ENCODE data around the gene SCUBE1.

SCUBE1 gene

GRCh38 chr22:43390872-43391271, 47.7 kb upstream of the SCUBE1 start:
- TF ChIP-seq ZFP3 (CRISPR knock-in tag; IDR thresholded peaks at IDR 0.05) (no peak), ESRRG (CRISPR knock-in tag; IDR thresholded peaks at IDR 0.05) (no peak), ARNTL (CRISPR knock-in tag; IDR thresholded peaks at IDR 0.05; ENCODE audit: borderline replicate concordance, low read depth) (no peak), PATZ1 (CRISPR knock-in tag; IDR thresholded peaks at IDR 0.05; ENCODE audit: borderline replicate concordance) (no peak), ZNF565 (CRISPR knock-in tag; conservative IDR thresholded peaks at IDR 0.05; ENCODE audit: low read depth) (no peak), OSR1 (CRISPR knock-in tag; IDR thresholded peaks at IDR 0.05) (no peak), TSHZ2 (CRISPR knock-in tag; IDR thresholded peaks at IDR 0.05) (no peak), TCF4 (CRISPR knock-in tag; IDR thresholded peaks at IDR 0.05; ENCODE audit: borderline replicate concordance) (no peak), ZNF70 (CRISPR knock-in tag; IDR thresholded peaks at IDR 0.05) (no peak), ISL1 (CRISPR knock-in tag; IDR thresholded peaks at IDR 0.05) (no peak), GLIS3 (CRISPR knock-in tag; IDR thresholded peaks at IDR 0.05) (no peak)
- ATAC-seq, result no peak

- ATAC-seq, result no peak
- TF ChIP-seq POU6F1 (CRISPR knock-in tag; IDR thresholded peaks at IDR 0.05; ENCODE audit: borderline replicate concordance, low read depth) (no peak), TSHZ2 (CRISPR knock-in tag; IDR thresholded peaks at IDR 0.05) (no peak), CSDC2 (CRISPR knock-in tag; IDR thresholded peaks at IDR 0.05) (no peak), GLIS3 (CRISPR knock-in tag; IDR thresholded peaks at IDR 0.05) (no peak), ISL1 (CRISPR knock-in tag; IDR thresholded peaks at IDR 0.05) (no peak), TCF4 (CRISPR knock-in tag; IDR thresholded peaks at IDR 0.05; ENCODE audit: borderline replicate concordance) (no peak), SNAI2 (CRISPR knock-in tag; IDR thresholded peaks at IDR 0.05) (no peak), ZFP3 (CRISPR knock-in tag; IDR thresholded peaks at IDR 0.05) (no peak), CSRNP3 (CRISPR knock-in tag; IDR thresholded peaks at IDR 0.05) (no peak), ARNTL (CRISPR knock-in tag; IDR thresholded peaks at IDR 0.05; ENCODE audit: borderline replicate concordance, low read depth) (no peak), ZNF70 (CRISPR knock-in tag; IDR thresholded peaks at IDR 0.05) (no peak), ZNF8 (CRISPR knock-in tag; IDR thresholded peaks at IDR 0.05) (no peak), PPARA (CRISPR knock-in tag; IDR thresholded peaks at IDR 0.05; ENCODE audit: borderline replicate concordance) (no peak), OSR1 (CRISPR knock-in tag; IDR thresholded peaks at IDR 0.05) (no peak), RARB (CRISPR knock-in tag; IDR thresholded peaks at IDR 0.05) (no peak), ESRRG (CRISPR knock-in tag; IDR thresholded peaks at IDR 0.05) (no peak), ZC3H10 (CRISPR knock-in tag; IDR thresholded peaks at IDR 0.05) (no peak), CREB5 (CRISPR knock-in tag; IDR thresholded peaks at IDR 0.05; ENCODE audit: low read depth) (no peak)
Observed at GRCh38 chr22:43390166-43390565, 47.0 kb upstream of the SCUBE1 start.

Data from SK-N-SH treated with all-trans-retinoic acid at 6 μM for 48 hours (cell line).